Mucosa of descending colon (tissue), 3 donors: Measurements from ENCODE around the gene SIRPA. TPM values are rescaled to one million over a fixed set of nuclear protein-coding genes. Genes with fewer than 3 reads are reported as not detected.

Experiments used
- ATAC-seq: fragments of 200-7000 bp; cut with Tn5 transposase; one replicate; pipeline ENCODE4 v1.9.1; 2020; ENCODE audit warnings: mild to moderate bottlenecking, moderate library complexity
- DNase-seq, 3 donors: peaks; one replicate each; pipeline ENCODE4 v3.0.0-alpha.2; 2020
- H3K36me3 ChIP-seq: fragments of 200-600 bp; one replicate; pipeline ENCODE4 v1.8.0; 2021; ENCODE audit warnings: low read depth, mild to moderate bottlenecking
- H3K4me1 ChIP-seq: fragments of 200-600 bp; one replicate; pipeline ENCODE4 v1.8.0; 2021; ENCODE audit warnings: low read depth, mild to moderate bottlenecking
- H3K4me3 ChIP-seq: fragments of 200-600 bp; one replicate; pipeline ENCODE4 v1.8.0; 2021; ENCODE audit warnings: mild to moderate bottlenecking
- H3K9me3 ChIP-seq: fragments of 200-600 bp; one replicate; pipeline ENCODE4 v1.8.0; 2021; ENCODE audit warnings: mild to moderate bottlenecking
- CTCF ChIP-seq: fragments of 200-600 bp; IDR thresholded peaks from one replicate; pipeline ENCODE4 v1.8.0; 2022; ENCODE audit warnings: antibody characterized with exemption, mild to moderate bottlenecking
- intact Hi-C, 2 donors: fragments of 100-400 bp; cut with DNase I in 1 of 2; cut with micrococcal nuclease in 1 of 2; formaldehyde crosslinking; loops; one replicate each; pipeline versions ENCODE4 v1.11.0 to v1.11.1; 2022; cut with DNase I, micrococcal nuclease
- total RNA-seq, 3 donors: library from RNA; stranded (reverse); fragmentation: NEBNext Ultra II Directional in 2 of 3; extraction: Animal tissue kit (Norgen Biotek cat#: 25700) in 2 of 3; gene quantifications; one replicate each; pipeline versions ENCODE4 v1.2.1 to v1.2.4, GENCODE V29; 2021 to 2023
- donor health status: DM: no; HTN: no; CAD: no; lungs with moderate emphysema.
- donor health status: DM: no; HTN: no; CAD: no.
- donor health status: DM: no; HTN: yes; CAD: no.

SIRPA gene
- total RNA-seq, 3 donors from 2014 or later = 7.6 to 24.4 (median 14.1) TPM

GRCh38 chr20:1922786-1923185 is 27.6 kb downstream of the SIRPA start:
- intact Hi-C loops = no loop called here
- no peaks in the 10 kb centered on the region for H3K9me3 ChIP-seq
- no peaks in the 10 kb centered on the region for H3K36me3 ChIP-seq
- no peak for ATAC-seq
- peak in 1 of 3 donors; percentile 1 for DNase-seq
- TF ChIP-seq CTCF = no peak
- no peak overlapping the region for H3K4me3 ChIP-seq
- H3K4me1 ChIP-seq = peaks cover 10% of the 10 kb centered on the region

DNA sequence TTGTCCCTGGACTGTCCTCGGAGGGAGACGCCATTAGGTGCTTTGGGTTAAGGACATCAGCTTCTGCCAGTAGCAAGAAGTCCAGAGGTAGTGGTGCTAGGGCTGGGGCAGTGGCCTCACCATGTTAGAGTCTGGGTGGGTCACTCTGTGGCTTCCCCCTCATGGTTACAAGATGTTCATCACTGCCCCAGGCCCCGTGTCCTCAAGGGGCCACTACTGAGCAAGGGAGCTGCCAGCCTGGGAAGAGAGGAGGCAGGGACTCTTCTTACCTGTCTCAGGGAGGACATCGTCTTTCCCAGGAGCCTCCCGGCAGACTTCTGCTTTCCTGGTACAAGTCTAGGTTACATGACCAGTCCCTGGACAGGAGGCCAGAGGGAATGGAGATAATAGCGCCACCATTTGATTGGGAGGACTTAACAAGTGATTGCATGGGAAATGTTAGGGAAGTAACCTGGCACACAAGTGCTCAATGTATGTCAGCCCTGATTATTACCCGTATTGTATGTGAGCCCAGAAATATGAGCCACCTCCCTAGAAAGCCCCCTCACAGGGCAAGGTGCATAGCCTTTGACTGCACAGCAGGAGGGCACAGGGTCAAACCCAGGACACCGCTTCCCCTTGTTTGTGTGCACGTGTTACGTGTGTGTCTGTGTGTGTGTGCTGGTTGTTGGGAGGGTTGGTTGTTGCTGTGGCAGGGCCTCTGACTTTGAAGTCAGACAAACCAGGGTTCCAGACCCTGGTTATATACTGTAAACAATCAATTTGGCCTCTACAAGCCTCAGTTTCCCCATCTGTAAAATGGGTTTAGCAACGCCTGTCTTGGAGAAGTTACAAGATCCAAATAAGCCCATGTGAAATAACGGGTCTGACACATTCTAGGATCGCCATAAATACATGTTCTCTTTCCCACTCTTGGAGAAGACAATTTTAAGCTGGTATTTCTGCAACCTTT is 30.0 kb downstream of the SIRPA start:
- no peak for DNase-seq
- H3K9me3 ChIP-seq = no peaks in the 10 kb centered on the region
- H3K36me3 ChIP-seq = no peaks in the 10 kb centered on the region
- no peak for TF ChIP-seq CTCF
- peaks cover 7% of the 10 kb centered on the region for H3K4me1 ChIP-seq
- intact Hi-C loops = no loop called here
- H3K4me3 ChIP-seq = no peak overlapping the region
- no peak for ATAC-seq

- H3K36me3 ChIP-seq = no peaks in the 10 kb centered on the region
These were observed 31.0 kb downstream of the SIRPA start for GRCh38 chr20:1926237-1926636.

GRCh38 chr20:1927217-1927616 is 32.0 kb downstream of the SIRPA start:
- intact Hi-C loops = no loop called here
- Histone ChIP-seq H3K9me3 (no peaks in the 10 kb centered on the region), H3K36me3 (no peaks in the 10 kb centered on the region), H3K4me1 (no peaks in the 10 kb centered on the region), H3K4me3 (no peak overlapping the region)
- no peak for DNase-seq
- ATAC-seq = no peak
- no peak for TF ChIP-seq CTCF

More at GRCh38 chr20:1926237-1926636, 31.0 kb downstream of the SIRPA start:
- DNase-seq = no peak
- Histone ChIP-seq H3K4me3 (no peak overlapping the region), H3K9me3 (no peaks in the 10 kb centered on the region), H3K4me1 (no peaks in the 10 kb centered on the region)
- no peak for TF ChIP-seq CTCF
- intact Hi-C loops = no loop called here
- no peak for ATAC-seq

DNA sequence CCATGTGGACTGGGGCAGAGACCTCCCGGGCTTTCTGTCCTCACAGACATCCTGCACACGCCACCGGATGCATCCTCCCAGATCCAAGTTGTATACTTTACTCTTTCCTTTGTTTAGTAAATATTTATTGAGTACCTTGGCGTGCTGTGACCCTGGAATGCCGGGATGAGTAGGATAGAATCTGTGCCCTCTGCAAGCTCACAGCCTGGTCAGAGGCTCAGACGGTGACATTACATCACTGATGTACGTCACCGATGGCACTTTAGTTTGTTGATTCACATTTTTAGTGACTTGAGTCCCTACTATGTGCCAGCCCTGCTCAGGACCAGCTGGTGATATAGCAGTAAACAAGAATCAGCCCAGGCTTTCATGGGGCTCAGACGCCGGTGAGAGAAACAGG is 32.9 kb downstream of the SIRPA start:
- H3K36me3 ChIP-seq = no peaks in the 10 kb centered on the region
- TF ChIP-seq CTCF = no peak
- no peak overlapping the region for H3K4me3 ChIP-seq
- intact Hi-C loops = no loop called here
- no peak for ATAC-seq
- DNase-seq = no peak
- no peaks in the 10 kb centered on the region for H3K4me1 ChIP-seq
- no peaks in the 10 kb centered on the region for H3K9me3 ChIP-seq
